ENCODE data around the gene EML6. TPM values are rescaled to one million over a fixed set of nuclear protein-coding genes. Genes with fewer than 3 reads are reported as not detected.

Gene EML6
- total and polyA plus RNA-seq, 2 of the 8 experiments (the other 6 are each of a cell fraction or from before 2014, with no cell fraction given), result 1.2 to 1.6 TPM

DNA sequence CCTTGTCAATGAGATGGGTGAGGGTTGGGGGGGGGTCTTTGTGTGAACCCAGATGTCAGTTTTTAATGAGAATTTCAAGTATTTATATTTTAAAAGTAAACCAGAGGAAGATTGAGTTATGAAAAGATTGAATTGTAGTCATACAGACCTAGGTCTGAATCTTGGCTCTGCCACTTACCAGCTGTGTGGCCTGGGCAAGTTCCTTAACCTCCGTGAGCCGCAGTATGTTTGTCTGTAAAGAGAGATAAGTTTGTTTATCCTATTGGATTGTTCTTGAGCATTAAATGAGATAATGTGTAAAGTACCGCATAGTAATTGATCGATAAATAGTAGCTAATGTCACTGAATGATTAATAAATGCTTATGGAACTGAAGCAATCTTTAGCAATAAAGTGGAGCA lies 63.8 kb downstream of the EML6 start:
- Histone ChIP-seq H4K91ac (replicated peaks; ENCODE audit: insufficient read length, low read length) (no peak overlapping the region), H3K36me3 (ENCODE audit: control insufficient read depth in 2 of 4, insufficient read depth in 4 of 4, low read length in 3 of 4) (no peaks in the 10 kb centered on the region), H3K23ac (ENCODE audit: insufficient read length) (no peak overlapping the region)
- TF ChIP-seq CEBPB (IDR thresholded peaks at IDR 0.05; ENCODE audit: low read depth, low read length) (no peak), POLR2A (IDR thresholded peaks at IDR 0.05; ENCODE audit: control extremely low read depth in 1 of 2, low read depth in 2 of 2, low read length in 2 of 2) (no peak), TCF12 (IDR thresholded peaks at IDR 0.05; ENCODE audit: low read depth, low read length) (no peak), YY1 (IDR thresholded peaks at IDR 0.05; ENCODE audit: low read depth, low read length) (no peak), HDAC2 (IDR thresholded peaks at IDR 0.05; ENCODE audit: borderline replicate concordance in 1 of 2, low read depth in 2 of 2, low read length in 2 of 2) (no peak), SUZ12 (IDR thresholded peaks at IDR 0.05; ENCODE audit: low read length) (no peak), JUND (IDR thresholded peaks at IDR 0.05; ENCODE audit: low read length) (no peak), CBX5 (IDR thresholded peaks at IDR 0.05; ENCODE audit: low read depth, low read length) (no peak), CBX8 (IDR thresholded peaks at IDR 0.05; ENCODE audit: borderline replicate concordance, low read depth, low read length) (no peak), POU5F1 (IDR thresholded peaks at IDR 0.05; ENCODE audit: low read depth, low read length) (no peak), RXRA (IDR thresholded peaks at IDR 0.05; ENCODE audit: insufficient read depth, low read depth, low read length) (no peak)
- TF ChIP-seq, protein P1, sequence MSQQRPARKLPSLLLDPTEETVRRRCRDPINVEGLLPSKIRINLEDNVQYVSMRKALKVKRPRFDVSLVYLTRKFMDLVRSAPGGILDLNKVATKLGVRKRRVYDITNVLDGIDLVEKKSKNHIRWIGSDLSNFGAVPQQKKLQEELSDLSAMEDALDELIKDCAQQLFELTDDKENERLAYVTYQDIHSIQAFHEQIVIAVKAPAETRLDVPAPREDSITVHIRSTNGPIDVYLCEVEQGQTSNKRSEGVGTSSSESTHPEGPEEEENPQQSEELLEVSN (IDR thresholded peaks at IDR 0.05), result no peak

More for the DNA sequence above, 63.8 kb downstream of the EML6 start:
- WGBS, 2 experiments (ENCODE audit: extremely low coverage in 1 of 2, insufficient coverage in 1 of 2, insufficient read length in 1 of 2, insufficient replicate concordance in 2 of 2, low coverage in 1 of 2, low lambda C conversion rate in 2 of 2, missing lambda C conversion rate in 1 of 2), result 92% methylated on average over 4 of the region's 4 CpGs; no CpG with 5 or more reads in 1 of the 2 experiments
- Histone ChIP-seq H4K8ac (ENCODE audit: extremely low read depth, insufficient read depth, low read length) (no peak overlapping the region), H3K4me2 (ENCODE audit: insufficient read depth in 1 of 2, low read depth in 2 of 2, low read length in 2 of 2) (no peak overlapping the region), H3K23me2 (ENCODE audit: low read depth, low read length) (no peaks in the 10 kb centered on the region), H3K4me3 (ENCODE audit: extremely low read depth in 1 of 4, insufficient read depth in 2 of 4, low read depth in 3 of 4, low read length in 4 of 4) (no peak overlapping the region), H3K4me1 (replicated peaks in 1 of 4; ENCODE audit: control insufficient read depth in 3 of 4, insufficient read depth in 4 of 4, low read length in 3 of 4) (no peaks in the 10 kb centered on the region), H3K27ac (ENCODE audit: low read depth, low read length) (no peak overlapping the region), H2AFZ (ENCODE audit: low read length) (no peak overlapping the region), H4K5ac (ENCODE audit: insufficient read length, low read depth, low read length) (no peak overlapping the region), H2BK15ac (ENCODE audit: low read length) (no peak overlapping the region), H3K4ac (replicated peaks; ENCODE audit: insufficient read length, low read depth, low read length) (no peak overlapping the region), H3K56ac (replicated peaks; ENCODE audit: insufficient read length, low read depth, low read length) (no peak overlapping the region), H3K9me3 (ENCODE audit: insufficient read depth in 2 of 2, low read depth in 1 of 2, low read length in 1 of 2) (no peaks in the 10 kb centered on the region), H2BK12ac (ENCODE audit: low read depth, low read length) (no peak overlapping the region), H3K79me2 (ENCODE audit: control insufficient read depth in 1 of 2, insufficient read depth in 2 of 2, low read length in 2 of 2) (no peaks in the 10 kb centered on the region), H3K14ac (ENCODE audit: insufficient read length) (no peak overlapping the region), H2BK5ac (ENCODE audit: low read depth, low read length) (no peak overlapping the region), H3K9ac (replicated peaks in 1 of 4; ENCODE audit: extremely low read depth in 1 of 4, low read depth in 3 of 4, low read length in 3 of 4) (no peak overlapping the region), H4K20me1 (replicated peaks in 1 of 2; ENCODE audit: control insufficient read depth in 1 of 2, insufficient read depth in 2 of 2, low read length in 2 of 2) (no peaks in the 10 kb centered on the region), H2BK120ac (replicated peaks; ENCODE audit: low read depth, low read length) (no peak overlapping the region), H3K18ac (ENCODE audit: extremely low read depth, low read length) (no peak overlapping the region), H3K27me3 (replicated peaks in 1 of 4; ENCODE audit: control insufficient read depth in 3 of 4, extremely low read depth in 1 of 4, insufficient read depth in 3 of 4, low read length in 3 of 4) (no peaks in the 10 kb centered on the region), H2AK5ac (ENCODE audit: low read depth, low read length) (no peak overlapping the region), H3K79me1 (ENCODE audit: low read depth, low read length) (no peaks in the 10 kb centered on the region), H2BK20ac (ENCODE audit: low read length) (no peak overlapping the region)
- DNase-seq (ENCODE audit: low read depth in 1 of 2, low spot score in 2 of 2) (no peak), FAIRE-seq (no peak)
- POLR2A ChIA-PET (ENCODE audit: partially characterized antibody), result interaction anchor here (1.2 kb wide), 1 partner anchor 14 kb away, joined by 3 read pairs; no protein-coding TSS in a partner anchor
- CTCF ChIA-PET (ENCODE audit: partially characterized antibody), result no interaction called here
